Hematopoietic multipotent progenitor cell treated with erythropoietin and hydrocortisone succinate and interleukin-3 and kit ligand, for 6 days (in vitro differentiated cells): ENCODE results near the gene SLC26A9.

Experiments
- DNase-seq: peaks from one replicate; pipeline ENCODE4 v3.0.0-alpha.2; 2015

Gene SLC26A9

GRCh38 chr1:205972491-205973168, 29.4 kb upstream of the SLC26A9 start:
- DNase-seq = no peak

GRCh38 chr1:205972081-205972480, 28.8 kb upstream of the SLC26A9 start:
- DNase-seq = no peak

GRCh38 chr1:205971082-205971481, 27.8 kb upstream of the SLC26A9 start:
- no peak for DNase-seq

- no peak for DNase-seq
Measured at GRCh38 chr1:205970486-205970885, 27.2 kb upstream of the SLC26A9 start.

- DNase-seq = no peak
Measured at GRCh38 chr1:205969229-205969628, 26.0 kb upstream of the SLC26A9 start.

GRCh38 chr1:205967554-205968335, 24.5 kb upstream of the SLC26A9 start:
- DNase-seq = no peak

- DNase-seq = no peak
Measured at GRCh38 chr1:205965036-205965884, 22.0 kb upstream of the SLC26A9 start.

GRCh38 chr1:205963352-205964155, 20.3 kb upstream of the SLC26A9 start:
- no peak for DNase-seq

GRCh38 chr1:205962821-205963221, 19.6 kb upstream of the SLC26A9 start:
- no peak for DNase-seq

- no peak for DNase-seq
Measured at GRCh38 chr1:205961991-205962820, 18.9 kb upstream of the SLC26A9 start.

- no peak for DNase-seq
Measured at GRCh38 chr1:205961405-205961804, 18.1 kb upstream of the SLC26A9 start.

- DNase-seq = no peak
Measured at GRCh38 chr1:205959789-205960188, 16.5 kb upstream of the SLC26A9 start.

- no peak for DNase-seq
Measured at GRCh38 chr1:205955499-205955898, 12.2 kb upstream of the SLC26A9 start.

- DNase-seq = no peak
Measured at GRCh38 chr1:205954819-205955404, 11.7 kb upstream of the SLC26A9 start.

GRCh38 chr1:205951746-205952145, 8.5 kb upstream of the SLC26A9 start:
- no peak for DNase-seq

- peak; percentile 63 for DNase-seq
Measured at GRCh38 chr1:205950826-205951549, 7.7 kb upstream of the SLC26A9 start.

- no peak for DNase-seq
Measured at GRCh38 chr1:205950280-205950679, 7.0 kb upstream of the SLC26A9 start.

GRCh38 chr1:205949753-205950152, 6.5 kb upstream of the SLC26A9 start:
- no peak for DNase-seq

- DNase-seq = no peak
Measured at GRCh38 chr1:205948886-205949285, 5.6 kb upstream of the SLC26A9 start.

- no peak for DNase-seq
Measured at GRCh38 chr1:205948039-205948438, 4.8 kb upstream of the SLC26A9 start.

GRCh38 chr1:205947024-205947423, 3.8 kb upstream of the SLC26A9 start:
- peak; percentile 57 for DNase-seq
